H1 (cell line): ENCODE data around the gene TM4SF20. TPM values are rescaled to one million over a fixed set of nuclear protein-coding genes. Genes with fewer than 3 reads are reported as not detected.
A peak's percentile ranks its signal among the peaks of the same experiment; 100 is the strongest.

Experiments
- CHD1 ChIP-seq: IDR thresholded peaks from 2 replicates; pipeline ENCODE4 v1.6.1; 2012; ENCODE audit warnings: low read depth, low read length, improper control_type of control experiment
- CHD2 ChIP-seq: IDR thresholded peaks from 2 replicates; pipeline ENCODE4 v1.6.1; 2012; ENCODE audit warnings: low read length, improper control_type of control experiment
- HDAC6 ChIP-seq: IDR thresholded peaks from one replicate; pipeline ENCODE4 v1.7.1; 2012; ENCODE audit warnings: low read depth, mild to moderate bottlenecking, inconsistent platforms, low read length, moderate library complexity
- JUND ChIP-seq: IDR thresholded peaks from 2 replicates; pipeline ENCODE4 v1.6.1; 2011; ENCODE audit warnings: mild to moderate bottlenecking, improper control_type of control experiment, low read length
- KDM4A ChIP-seq: IDR thresholded peaks from one replicate; pipeline ENCODE4 v1.7.1; 2012; ENCODE audit warnings: low read depth, mild to moderate bottlenecking, moderate library complexity, low read length, inconsistent platforms; ENCODE audit not compliant: severe bottlenecking
- MAFK ChIP-seq: IDR thresholded peaks from 2 replicates; pipeline ENCODE4 v1.6.1; 2012; ENCODE audit warnings: low read depth, mild to moderate bottlenecking, improper control_type of control experiment, low read length
- NANOG ChIP-seq: IDR thresholded peaks from 2 replicates; pipeline ENCODE4 v1.6.1; 2011; ENCODE audit warnings: low read length, low read depth, mild to moderate bottlenecking, inconsistent platforms; ENCODE audit not compliant: insufficient read depth, poor library complexity, severe bottlenecking
- PHF8 ChIP-seq: fragments of 200-600 bp; sonication (generic); conservative IDR thresholded peaks from 2 replicates; pipeline ENCODE4 v1.7.1; 2012; ENCODE audit warnings: low read depth, mild to moderate bottlenecking, inconsistent platforms, low read length, moderate library complexity
- POLR2A ChIP-seq, 2 experiments: IDR thresholded peaks; 1 replicate in 1 of 2; 2 replicates in 1 of 2; pipeline ENCODE4 v1.6.1; 2011; ENCODE audit warnings: low read depth in 2 of 2, low read length in 2 of 2, mild to moderate bottlenecking in 2 of 2; ENCODE audit errors: control extremely low read depth in 1 of 2
- POLR2AphosphoS5 ChIP-seq: IDR thresholded peaks from 2 replicates; pipeline ENCODE4 v1.6.1; 2011; ENCODE audit warnings: low read depth, low read length
- POU5F1 ChIP-seq: IDR thresholded peaks from 2 replicates; pipeline ENCODE4 v1.6.1; 2011; ENCODE audit warnings: low read depth, mild to moderate bottlenecking, low read length, moderate library complexity
- RFX5 ChIP-seq: IDR thresholded peaks from 2 replicates; pipeline ENCODE4 v1.6.1; 2011; ENCODE audit warnings: low read depth, low read length, improper control_type of control experiment, borderline replicate concordance
- RXRA ChIP-seq: IDR thresholded peaks from 2 replicates; pipeline ENCODE4 v1.6.1; 2011; ENCODE audit warnings: low read depth, mild to moderate bottlenecking, low read length, moderate library complexity; ENCODE audit not compliant: insufficient read depth
- SAP30 ChIP-seq: fragments of 300-600 bp; sonication (generic); IDR thresholded peaks from 2 replicates; pipeline ENCODE4 v1.7.1; 2012; ENCODE audit warnings: low read length, moderate library complexity, mild to moderate bottlenecking, inconsistent platforms; ENCODE audit not compliant: insufficient read depth, insufficient replicate concordance
- SIX5 ChIP-seq: IDR thresholded peaks from 2 replicates; pipeline ENCODE4 v1.6.1; 2011; ENCODE audit warnings: mild to moderate bottlenecking, low read depth, low read length
- SP2 ChIP-seq: IDR thresholded peaks from 2 replicates; pipeline ENCODE4 v1.6.1; 2012; ENCODE audit warnings: mild to moderate bottlenecking, low read length, inconsistent platforms
- SRF ChIP-seq: IDR thresholded peaks from 2 replicates; pipeline ENCODE4 v1.6.1; 2011; ENCODE audit warnings: mild to moderate bottlenecking, low read depth, low read length, moderate library complexity
- TAF1 ChIP-seq: IDR thresholded peaks from 2 replicates; pipeline ENCODE4 v1.6.1; 2011; ENCODE audit warnings: mild to moderate bottlenecking, low read depth, low read length
- YY1 ChIP-seq: IDR thresholded peaks from 2 replicates; pipeline ENCODE4 v1.6.1; 2011; ENCODE audit warnings: low read depth, mild to moderate bottlenecking, low read length
- polyA plus RNA-seq, 7 experiments: library from polyadenylated mRNA; depleted of rRNA in 3 of 7; stranded (reverse) in 5 of 7; unstranded in 2 of 7; fragments of >200 nt in 5 of 7; fragments of 200-250 nt in 2 of 7; gene quantifications; 1 replicate in 5 of 7; 2 replicates in 1 of 7; 4 replicates in 1 of 7; pipeline versions ENCODE4 v1.2.1 to v1.2.3, GENCODE V29; 2011 to 2013; ENCODE audit warnings: missing spikeins in 2 of 7, mixed read lengths in 2 of 7
- total RNA-seq: library from RNA; stranded (reverse); fragmentation: NEBNext Ultra II Directional; extraction: Animal tissue kit (Norgen Biotek cat#: 25700); gene quantifications from 2 replicates; pipeline ENCODE4 v1.2.1, GENCODE V29; 2021
- TF ChIP-seq, protein P1 (sequence below): IDR thresholded peaks from 2 replicates; pipeline ENCODE4 v1.6.1; 2012; ENCODE audit warnings: low read length, inconsistent platforms
- TF ChIP-seq, protein P2 (sequence below): IDR thresholded peaks from 2 replicates; pipeline ENCODE4 v1.6.1; 2011; ENCODE audit warnings: low read depth, mild to moderate bottlenecking, low read length; ENCODE audit not compliant: insufficient read depth
- TF ChIP-seq, protein P3 (sequence below): IDR thresholded peaks from 2 replicates; pipeline ENCODE4 v1.6.1; 2012; ENCODE audit warnings: inconsistent platforms

The TM4SF20 gene
- total and polyA plus RNA-seq, 2 of the 8 experiments (the other 6 are each of a cell fraction or from before 2014, with no cell fraction given), result not detected

DNA sequence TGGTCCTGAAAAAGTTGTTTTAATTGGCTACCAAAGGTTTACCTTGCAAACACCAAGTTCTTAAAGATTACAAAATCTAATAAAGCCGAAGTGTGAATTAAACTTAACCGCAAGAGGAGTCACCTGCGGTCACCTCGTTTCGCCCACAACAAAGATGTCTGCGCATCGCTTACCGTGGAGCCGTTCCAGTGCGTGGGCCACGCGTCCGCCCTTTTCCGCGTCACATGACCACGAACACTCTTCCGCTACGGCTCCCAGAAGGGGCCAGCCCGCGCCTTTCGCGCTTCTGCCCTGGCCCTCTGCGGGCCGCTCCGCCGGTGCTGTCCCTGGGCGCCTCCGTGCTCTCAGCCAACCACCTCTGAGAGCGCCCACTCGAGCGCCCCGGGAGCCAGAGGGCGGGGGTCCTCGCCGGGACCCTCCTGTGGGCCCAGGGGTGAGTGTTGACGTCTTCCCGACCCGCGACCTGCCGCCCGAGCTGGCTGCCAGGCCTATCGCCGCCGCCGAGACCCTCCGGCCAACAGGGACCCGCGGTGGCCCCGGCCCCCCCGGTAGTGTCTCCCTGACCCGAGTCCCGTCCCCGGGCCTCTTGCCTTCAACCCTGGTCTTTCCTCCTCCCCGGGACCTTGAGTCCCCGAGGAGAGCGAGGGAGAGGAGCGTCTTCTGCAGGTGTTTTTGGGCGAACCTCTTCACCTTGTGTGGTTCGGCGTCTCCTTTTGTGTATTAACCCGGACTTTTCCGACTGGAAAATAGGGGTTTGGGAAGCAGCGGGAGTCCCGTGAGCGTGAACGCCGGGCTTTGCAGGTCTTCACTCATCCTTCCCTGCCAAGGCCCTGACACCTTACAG is 53.9 kb downstream of the TM4SF20 start, which contains the start of gene MFF (continued):
- TF ChIP-seq CHD2 (no peak), PHF8 (peak; percentile 64), POLR2A (IDR thresholded peaks at IDR 0.05; ENCODE audit: control extremely low read depth in 1 of 2, low read depth in 2 of 2, low read length in 2 of 2) (peak; percentile 43 to 84), TAF1 (peak; percentile 79), MAFK (no peak), NANOG (peak; percentile 2), SP2 (no peak), RXRA (no peak), RFX5 (no peak), KDM4A (peak; percentile 85), POU5F1 (no peak), SAP30 (no peak), JUND (no peak; the same call in none of the 2 replicates), YY1 (peak; percentile 98), SRF (no peak), CHD1 (no peak), POLR2AphosphoS5 (peak; percentile 79), SIX5 (peak; percentile 24), HDAC6 (no peak)
- TF ChIP-seq, protein P1, sequence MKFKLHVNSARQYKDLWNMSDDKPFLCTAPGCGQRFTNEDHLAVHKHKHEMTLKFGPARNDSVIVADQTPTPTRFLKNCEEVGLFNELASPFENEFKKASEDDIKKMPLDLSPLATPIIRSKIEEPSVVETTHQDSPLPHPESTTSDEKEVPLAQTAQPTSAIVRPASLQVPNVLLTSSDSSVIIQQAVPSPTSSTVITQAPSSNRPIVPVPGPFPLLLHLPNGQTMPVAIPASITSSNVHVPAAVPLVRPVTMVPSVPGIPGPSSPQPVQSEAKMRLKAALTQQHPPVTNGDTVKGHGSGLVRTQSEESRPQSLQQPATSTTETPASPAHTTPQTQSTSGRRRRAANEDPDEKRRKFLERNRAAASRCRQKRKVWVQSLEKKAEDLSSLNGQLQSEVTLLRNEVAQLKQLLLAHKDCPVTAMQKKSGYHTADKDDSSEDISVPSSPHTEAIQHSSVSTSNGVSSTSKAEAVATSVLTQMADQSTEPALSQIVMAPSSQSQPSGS, result no peak
- TF ChIP-seq, protein P2, sequence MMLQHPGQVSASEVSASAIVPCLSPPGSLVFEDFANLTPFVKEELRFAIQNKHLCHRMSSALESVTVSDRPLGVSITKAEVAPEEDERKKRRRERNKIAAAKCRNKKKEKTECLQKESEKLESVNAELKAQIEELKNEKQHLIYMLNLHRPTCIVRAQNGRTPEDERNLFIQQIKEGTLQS, result peak; percentile 76
- TF ChIP-seq, protein P3, sequence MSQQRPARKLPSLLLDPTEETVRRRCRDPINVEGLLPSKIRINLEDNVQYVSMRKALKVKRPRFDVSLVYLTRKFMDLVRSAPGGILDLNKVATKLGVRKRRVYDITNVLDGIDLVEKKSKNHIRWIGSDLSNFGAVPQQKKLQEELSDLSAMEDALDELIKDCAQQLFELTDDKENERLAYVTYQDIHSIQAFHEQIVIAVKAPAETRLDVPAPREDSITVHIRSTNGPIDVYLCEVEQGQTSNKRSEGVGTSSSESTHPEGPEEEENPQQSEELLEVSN, result peak; percentile 94
